ENCODE measurements around the gene MRPS2.
"Not testable (repeated sequence)": the region's sequence is repeated elsewhere in the genome, so short reads cannot be mapped to it uniquely, and the experiment has no call there.

MRPS2 gene

GRCh38 chr9:135535631-135536030 is 35.1 kb downstream of the MRPS2 start:
- H3K36me3 ChIP-seq (ENCODE audit: control insufficient read depth in 4 of 4, insufficient read depth in 4 of 4, low read length in 3 of 4); CTCF ChIA-PET; DNase-seq; H3K4me3 ChIP-seq (ENCODE audit: control insufficient read depth in 1 of 7, extremely low read depth in 1 of 7, insufficient read depth in 4 of 7, low read depth in 2 of 7, low read length in 6 of 7); H3K27ac ChIP-seq (ENCODE audit: insufficient read depth in 1 of 2, low read depth in 1 of 2, low read length in 2 of 2, poor library complexity in 1 of 2, severe bottlenecking in 2 of 2); H3K9me3 ChIP-seq (ENCODE audit: control extremely low read depth in 1 of 5, control insufficient read depth in 4 of 5, insufficient read depth in 2 of 5, low read depth in 1 of 5, low read length in 4 of 5); POLR2A ChIA-PET; H3K4me1 ChIP-seq (ENCODE audit: control extremely low read depth in 1 of 4, control insufficient read depth in 4 of 4, insufficient read depth in 4 of 4, low read length in 3 of 4): not testable (repeated sequence)
- 67% methylated on average over 4 of the region's 13 CpGs for WGBS (ENCODE audit: insufficient coverage)
- H3K27me3 ChIP-seq (replicated peaks in 2 of 5; ENCODE audit: control insufficient read depth in 4 of 5, insufficient read depth in 5 of 5, low read length in 4 of 5): peaks cover 0 to 47% (median 3%) of the 10 kb centered on the region in 5 experiments

GRCh38 chr9:135536216-135536615 is 35.7 kb downstream of the MRPS2 start:
- Histone ChIP-seq H3K4me1 (ENCODE audit: control extremely low read depth in 1 of 4, control insufficient read depth in 4 of 4, insufficient read depth in 4 of 4, low read length in 3 of 4) (no peaks in the 10 kb centered on the region), H3K27ac (ENCODE audit: insufficient read depth in 1 of 2, low read depth in 1 of 2, low read length in 2 of 2, poor library complexity in 1 of 2, severe bottlenecking in 2 of 2) (no peak overlapping the region), H3K4me3 (ENCODE audit: control insufficient read depth in 1 of 7, extremely low read depth in 1 of 7, insufficient read depth in 4 of 7, low read depth in 2 of 7, low read length in 6 of 7) (no peak overlapping the region), H3K27me3 (replicated peaks in 2 of 5; ENCODE audit: control insufficient read depth in 4 of 5, insufficient read depth in 5 of 5, low read length in 4 of 5) (peaks cover 0 to 48% (median 3%) of the 10 kb centered on the region in 5 experiments), H3K9me3 (ENCODE audit: control extremely low read depth in 1 of 5, control insufficient read depth in 4 of 5, insufficient read depth in 2 of 5, low read depth in 1 of 5, low read length in 4 of 5) (no peaks in the 10 kb centered on the region), H3K36me3 (ENCODE audit: control insufficient read depth in 4 of 4, insufficient read depth in 4 of 4, low read length in 3 of 4) (no peaks in the 10 kb centered on the region)
- no peak for DNase-seq
- 74% methylated on average over 8 of the region's 8 CpGs for WGBS (ENCODE audit: insufficient coverage)
- ChIA-PET CTCF (no interaction called here), POLR2A (no interaction called here)

GRCh38 chr9:135543262-135543894 is 42.9 kb downstream of the MRPS2 start:
- DNase-seq, POLR2A ChIA-PET: not testable (repeated sequence)

GRCh38 chr9:135544981-135545635 is 44.6 kb downstream of the MRPS2 start:
- CTCF ChIA-PET: no interaction called here
- WGBS (ENCODE audit: insufficient coverage): 91% methylated on average over 11 of the region's 18 CpGs
- POLR2A ChIA-PET: no interaction called here
- H3K27ac ChIP-seq (ENCODE audit: insufficient read depth in 1 of 2, low read depth in 1 of 2, low read length in 2 of 2, poor library complexity in 1 of 2, severe bottlenecking in 2 of 2): no peak overlapping the region
- peaks cover 0 to 5% (median 3%) of the 10 kb centered on the region in 5 experiments for H3K27me3 ChIP-seq (replicated peaks in 2 of 5; ENCODE audit: control insufficient read depth in 4 of 5, insufficient read depth in 5 of 5, low read length in 4 of 5)
- no peaks in the 10 kb centered on the region for H3K4me1 ChIP-seq (ENCODE audit: control extremely low read depth in 1 of 4, control insufficient read depth in 4 of 4, insufficient read depth in 4 of 4, low read length in 3 of 4)
- H3K36me3 ChIP-seq (ENCODE audit: control insufficient read depth in 4 of 4, insufficient read depth in 4 of 4, low read length in 3 of 4): no peaks in the 10 kb centered on the region
- H3K9me3 ChIP-seq (ENCODE audit: control extremely low read depth in 1 of 5, control insufficient read depth in 4 of 5, insufficient read depth in 2 of 5, low read depth in 1 of 5, low read length in 4 of 5): no peaks in the 10 kb centered on the region
- no peak for DNase-seq
- H3K4me3 ChIP-seq (ENCODE audit: control insufficient read depth in 1 of 7, extremely low read depth in 1 of 7, insufficient read depth in 4 of 7, low read depth in 2 of 7, low read length in 6 of 7): no peak overlapping the region

More at GRCh38 chr9:135543262-135543894, 42.9 kb downstream of the MRPS2 start:
- H3K36me3 ChIP-seq (ENCODE audit: control insufficient read depth in 4 of 4, insufficient read depth in 4 of 4, low read length in 3 of 4); H3K4me1 ChIP-seq (ENCODE audit: control extremely low read depth in 1 of 4, control insufficient read depth in 4 of 4, insufficient read depth in 4 of 4, low read length in 3 of 4); H3K9me3 ChIP-seq (ENCODE audit: control extremely low read depth in 1 of 5, control insufficient read depth in 4 of 5, insufficient read depth in 2 of 5, low read depth in 1 of 5, low read length in 4 of 5); CTCF ChIA-PET; H3K27ac ChIP-seq (ENCODE audit: insufficient read depth in 1 of 2, low read depth in 1 of 2, low read length in 2 of 2, poor library complexity in 1 of 2, severe bottlenecking in 2 of 2); H3K4me3 ChIP-seq (ENCODE audit: control insufficient read depth in 1 of 7, extremely low read depth in 1 of 7, insufficient read depth in 4 of 7, low read depth in 2 of 7, low read length in 6 of 7): not testable (repeated sequence)
- peaks cover 0 to 13% (median 3%) of the 10 kb centered on the region in 5 experiments for H3K27me3 ChIP-seq (replicated peaks in 2 of 5; ENCODE audit: control insufficient read depth in 4 of 5, insufficient read depth in 5 of 5, low read length in 4 of 5)
- 81% methylated on average over 4 of the region's 8 CpGs for WGBS (ENCODE audit: insufficient coverage)

GRCh38 chr9:135545646-135546176 is 45.2 kb downstream of the MRPS2 start, which contains the start of gene OBP2A:
TSS of gene OBP2A (plus strand) at chr9:135546126. CDS start at chr9:135546181, 55 bp downstream.
- WGBS (ENCODE audit: insufficient coverage): 88% methylated on average over 11 of the region's 19 CpGs
- CTCF ChIA-PET; DNase-seq; H3K36me3 ChIP-seq (ENCODE audit: control insufficient read depth in 4 of 4, insufficient read depth in 4 of 4, low read length in 3 of 4); H3K4me1 ChIP-seq (ENCODE audit: control extremely low read depth in 1 of 4, control insufficient read depth in 4 of 4, insufficient read depth in 4 of 4, low read length in 3 of 4); POLR2A ChIA-PET; H3K9me3 ChIP-seq (ENCODE audit: control extremely low read depth in 1 of 5, control insufficient read depth in 4 of 5, insufficient read depth in 2 of 5, low read depth in 1 of 5, low read length in 4 of 5); H3K27me3 ChIP-seq (replicated peaks in 2 of 5; ENCODE audit: control insufficient read depth in 4 of 5, insufficient read depth in 5 of 5, low read length in 4 of 5); H3K4me3 ChIP-seq (ENCODE audit: control insufficient read depth in 1 of 7, extremely low read depth in 1 of 7, insufficient read depth in 4 of 7, low read depth in 2 of 7, low read length in 6 of 7); H3K27ac ChIP-seq (ENCODE audit: insufficient read depth in 1 of 2, low read depth in 1 of 2, low read length in 2 of 2, poor library complexity in 1 of 2, severe bottlenecking in 2 of 2): not testable (repeated sequence)

- H3K27ac ChIP-seq (ENCODE audit: insufficient read depth in 1 of 2, low read depth in 1 of 2, low read length in 2 of 2, poor library complexity in 1 of 2, severe bottlenecking in 2 of 2); CTCF ChIA-PET; H3K36me3 ChIP-seq (ENCODE audit: control insufficient read depth in 4 of 4, insufficient read depth in 4 of 4, low read length in 3 of 4); H3K9me3 ChIP-seq (ENCODE audit: control extremely low read depth in 1 of 5, control insufficient read depth in 4 of 5, insufficient read depth in 2 of 5, low read depth in 1 of 5, low read length in 4 of 5); H3K27me3 ChIP-seq (replicated peaks in 2 of 5; ENCODE audit: control insufficient read depth in 4 of 5, insufficient read depth in 5 of 5, low read length in 4 of 5); H3K4me3 ChIP-seq (ENCODE audit: control insufficient read depth in 1 of 7, extremely low read depth in 1 of 7, insufficient read depth in 4 of 7, low read depth in 2 of 7, low read length in 6 of 7); H3K4me1 ChIP-seq (ENCODE audit: control extremely low read depth in 1 of 4, control insufficient read depth in 4 of 4, insufficient read depth in 4 of 4, low read length in 3 of 4); POLR2A ChIA-PET; DNase-seq: not testable (repeated sequence)
- 92% methylated on average over 13 of the region's 21 CpGs for whole genome bisulfite sequencing (ENCODE audit: insufficient coverage)
Measured at GRCh38 chr9:135546792-135547617, 46.5 kb downstream of the MRPS2 start.

All from common myeloid progenitor, CD34-positive (primary cell).